K562 (cell line): ENCODE data around the gene LMF2. TPM values are rescaled to one million over a fixed set of nuclear protein-coding genes. Genes with fewer than 3 reads are reported as not detected.

ENCODE experiments used
- ATAC-seq: fragments of 200-7000 bp; cut with Tn5 transposase; 3 replicates; pipeline ENCODE4 v1.9.1; 2020; ENCODE audit warnings: moderate library complexity
- BruUV-seq: library from RNA; stranded (reverse); fragments of 400-500 nt; replicated peaks from 2 replicates; lab custom pipeline; 2021; lab: Mats Ljungman, UMichigan
- CTCF ChIA-PET: fragments of 300-600 bp; formaldehyde crosslinking; extraction: SDS; loops from one replicate; lab custom pipeline; 2021; ENCODE audit warnings: low intra/inter-chr PET ratio; lab: Yijun Ruan, JAX
- POLR2A ChIA-PET: fragments of 300-600, 350-650 bp; sonication (Branson Sonifier 250); formaldehyde crosslinking; extraction: SDS; loops from one replicate; lab custom pipeline; 2021; ENCODE audit warnings: antibody characterized with exemption, inconsistent platforms; lab: Yijun Ruan, JAX
- DNase-seq, 4 experiments: peaks; one replicate each; pipeline versions ENCODE4 v3.0.0 to v3.0.0-alpha.2; 2011 to 2018; ENCODE audit warnings: low spot score in 3 of 4, mixed read lengths in 3 of 4; ENCODE audit errors: extremely low read depth in 1 of 4
- FAIRE-seq: peaks from 2 replicates; lab custom pipeline; 2011; peaks lifted over from hg19 to GRCh38; lab: Jason Lieb, UNC
- H2AFZ ChIP-seq: 2 replicates; pipeline ENCODE4 v1.6.0; 2011; ENCODE audit warnings: low read depth, low read length, control low read depth, inconsistent platforms
- H3K27ac ChIP-seq: fragments of 200-600 bp; 3 replicates; pipeline ENCODE4 v1.8.0; 2011; ENCODE audit warnings: low read depth, mild to moderate bottlenecking, control low read depth, inconsistent platforms, low read length, moderate library complexity, mixed read lengths; ENCODE audit errors: extremely low read depth
- H3K27me3 ChIP-seq, 2 experiments: fragments of 300-600 bp in 1 of 2; 2 replicates in 1 of 2; 3 replicates in 1 of 2; pipeline versions ENCODE4 v1.6.0 to v1.8.0; 2011; ENCODE audit warnings: inconsistent platforms in 2 of 2, low read length in 2 of 2, mild to moderate bottlenecking in 1 of 2, mixed read lengths in 1 of 2, moderate library complexity in 1 of 2; ENCODE audit not compliant: control insufficient read depth in 2 of 2, insufficient read depth in 2 of 2
- H3K36me3 ChIP-seq: fragments of 300-600 bp; 3 replicates; pipeline ENCODE4 v1.8.0; 2011; ENCODE audit warnings: mild to moderate bottlenecking, low read length, inconsistent platforms; ENCODE audit not compliant: control insufficient read depth, insufficient read depth
- H3K4me1 ChIP-seq, 2 experiments: fragments of 200-600 bp in 1 of 2; replicated peaks in 1 of 2; 2 replicates in 1 of 2; 3 replicates in 1 of 2; pipeline versions ENCODE4 v1.5.1 to v1.8.0; 2011; ENCODE audit warnings: inconsistent platforms in 2 of 2, low read length in 2 of 2, mild to moderate bottlenecking in 1 of 2, mixed read lengths in 1 of 2, moderate library complexity in 1 of 2; ENCODE audit not compliant: control insufficient read depth in 2 of 2, insufficient read depth in 2 of 2
- H3K4me2 ChIP-seq: 2 replicates; pipeline ENCODE4 v1.6.1; 2011; ENCODE audit warnings: low read length, control low read depth, inconsistent platforms, mixed read lengths; ENCODE audit not compliant: insufficient read depth
- H3K4me3 ChIP-seq: fragments of 200-600 bp; sonication (generic), shearing (Covaris generic); 2 replicates; pipeline ENCODE4 v1.5.1; 2016; ENCODE audit warnings: control low read depth, inconsistent platforms
- H3K79me2 ChIP-seq: fragments of 200-600 bp; 3 replicates; pipeline ENCODE4 v1.8.0; 2011; ENCODE audit warnings: low read length, inconsistent platforms; ENCODE audit not compliant: control insufficient read depth, insufficient read depth
- H3K9ac ChIP-seq, 2 experiments: 2 replicates each; pipeline versions ENCODE4 v1.6.0 to v1.6.1; 2011; ENCODE audit warnings: low read depth in 2 of 2, low read length in 2 of 2, control low read depth in 1 of 2, inconsistent platforms in 1 of 2, mild to moderate bottlenecking in 1 of 2, mixed read lengths in 1 of 2; ENCODE audit not compliant: insufficient read depth in 1 of 2
- H3K9me1 ChIP-seq: one replicate; pipeline ENCODE4 v1.6.0; 2011; ENCODE audit warnings: inconsistent platforms, mild to moderate bottlenecking, low read length, moderate library complexity; ENCODE audit not compliant: control insufficient read depth, insufficient read depth
- H3K9me3 ChIP-seq: replicated peaks from 2 replicates; pipeline ENCODE4 v1.5.1; 2011; ENCODE audit warnings: low read depth, low read length, inconsistent platforms; ENCODE audit not compliant: control insufficient read depth, insufficient read depth
- H4K20me1 ChIP-seq: replicated peaks from 2 replicates; pipeline ENCODE4 v1.6.1; 2011; ENCODE audit warnings: low read length, inconsistent platforms, mixed read lengths; ENCODE audit not compliant: control insufficient read depth, insufficient read depth
- EP400 ChIP-seq: fragments of 450-650 bp; IDR thresholded peaks from 2 replicates; pipeline ENCODE4 v1.6.1; 2017; ENCODE audit warnings: antibody characterized with exemption, mild to moderate bottlenecking, moderate library complexity
- MYC ChIP-seq, 2 experiments: fragments of 250-450 bp in 1 of 2; sonication (Bioruptor Pico) in 1 of 2; IDR thresholded peaks; 2 replicates each; pipeline versions ENCODE4 v1.5.1 to v1.6.1; 2012 to 2021; ENCODE audit warnings: low read depth in 2 of 2, borderline replicate concordance in 1 of 2, improper control_type of control experiment in 1 of 2, low read length in 1 of 2, mild to moderate bottlenecking in 1 of 2, moderate library complexity in 1 of 2
- NCOA4 ChIP-seq: fragments of 450-650 bp; IDR thresholded peaks from 2 replicates; pipeline ENCODE4 v1.6.1; 2018; ENCODE audit warnings: mild to moderate bottlenecking; ENCODE audit not compliant: partially characterized antibody
- NCOA6 ChIP-seq: fragments of 450-650 bp; IDR thresholded peaks from 2 replicates; pipeline ENCODE4 v1.6.1; 2017; ENCODE audit warnings: mild to moderate bottlenecking
- POLR2A ChIP-seq: fragments of 450-650 bp; conservative IDR thresholded peaks from 2 replicates; pipeline ENCODE4 v1.6.1; 2016
- PRPF4 ChIP-seq: fragments of 200-400 bp; formaldehyde crosslinking; IDR thresholded peaks from one replicate; pipeline ENCODE4 v1.6.1; 2017; ENCODE audit warnings: low read length, low read depth, mild to moderate bottlenecking; ENCODE audit not compliant: insufficient read depth, poor library complexity, severe bottlenecking
- RBFOX2 ChIP-seq: fragments of 200-400 bp; formaldehyde crosslinking; IDR thresholded peaks from 2 replicates; pipeline ENCODE4 v1.6.1; 2017; ENCODE audit warnings: low read depth, mild to moderate bottlenecking, low read length, moderate library complexity
- WGBS: fragments of 100-300 bp; shearing (Covaris generic); methylation state at CpG from one replicate; pipeline ENCODE4 v1.1.6; 2016; ENCODE audit warnings: low coverage, mixed read lengths; ENCODE audit not compliant: insufficient coverage; ENCODE audit errors: missing lambda C conversion rate; 5-methylcytosine and 5-hydroxymethylcytosine counted together
- in situ Hi-C: fragments of 300-500 bp; cut with MboI; formaldehyde crosslinking; loops from 4 replicates; pipeline ENCODE4 v1.15.0; 2018; ENCODE audit warnings: inconsistent platforms, mixed read lengths
- intact Hi-C: fragments of 100-400 bp; cut with micrococcal nuclease; formaldehyde crosslinking; loops from 2 replicates; pipeline ENCODE4 v1.14.2; 2022
- polyA plus RNA-seq, 8 experiments: library from polyadenylated mRNA; depleted of rRNA in 4 of 8; stranded (reverse) in 5 of 8; unstranded in 3 of 8; fragments of >200 nt; fragmentation: Nextera tagmentation in 2 of 8; fragmentation: Illumina TruSeq in 1 of 8; extraction: Ambion mirVana in 2 of 8; extraction: Trizol in 1 of 8; gene quantifications; 2 replicates each; pipeline versions ENCODE4 v1.2.1 to v1.2.3, GENCODE V29; 2011 to 2014; ENCODE audit warnings: inconsistent platforms in 1 of 8, missing spikeins in 1 of 8
- total RNA-seq, 7 experiments: library from RNA; depleted of rRNA in 6 of 7; stranded (reverse); fragments of >200 nt in 6 of 7; fragmentation: Illumina TruSeq in 2 of 7; extraction: Trizol in 2 of 7; gene quantifications; 2 replicates each; pipeline versions ENCODE4 v1.2.1 to v1.2.3, GENCODE V29; 2011 to 2021; ENCODE audit warnings: low replicate concordance in 1 of 7
- TF ChIP-seq, protein P1 (sequence below): fragments of 450-650 bp; formaldehyde crosslinking; IDR thresholded peaks from 2 replicates; pipeline ENCODE4 v1.4.0; 2022; ENCODE audit warnings: mild to moderate bottlenecking, moderate library complexity
- TF ChIP-seq, protein P2 (sequence below): sonication (generic); formaldehyde crosslinking; IDR thresholded peaks from 2 replicates; pipeline ENCODE4 v1.8.1; 2023; ENCODE audit warnings: mild to moderate bottlenecking, missing genetic modification reagents

LMF2 gene
- total and polyA plus RNA-seq, 9 of the 15 experiments (the other 6 are each of a cell fraction or from before 2014, with no cell fraction given) = 0.08 to 37.1 (median 7.6) TPM

DNA sequence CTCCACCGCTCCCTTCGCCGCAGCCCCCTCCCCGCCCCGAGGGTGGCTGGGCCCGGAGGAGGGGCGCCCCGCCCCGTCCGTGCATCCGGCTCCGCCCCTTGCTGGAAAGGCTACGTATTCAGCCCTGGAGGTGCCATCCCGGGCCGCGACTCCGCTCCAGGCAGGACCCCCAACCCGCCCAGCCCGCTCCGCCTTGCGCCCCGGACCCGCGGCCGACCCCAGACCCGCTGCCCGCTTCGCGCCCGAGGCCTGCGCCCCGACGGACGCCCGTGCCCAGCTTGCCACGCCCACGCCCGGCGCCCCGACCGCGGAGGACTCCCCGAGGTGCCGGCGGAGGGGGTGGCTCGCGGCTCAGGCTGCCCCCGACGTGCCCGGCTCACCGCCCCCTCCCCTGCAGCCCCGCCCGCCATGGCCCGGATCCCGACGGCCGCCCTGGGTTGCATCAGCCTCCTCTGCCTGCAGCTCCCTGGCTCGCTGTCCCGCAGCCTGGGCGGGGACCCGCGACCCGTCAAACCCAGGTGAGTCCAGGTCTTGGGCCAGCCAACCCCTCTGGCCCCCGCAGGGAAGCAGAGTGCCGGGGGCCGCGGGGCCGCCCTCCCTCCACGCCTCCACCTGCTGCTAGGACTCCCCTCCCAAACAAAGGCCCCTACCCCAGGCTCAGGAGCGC, 25.9 kb downstream of the LMF2 start, which contains the start of gene ADM2 (continued):
- TF ChIP-seq MYC (IDR thresholded peaks at IDR 0.05; ENCODE audit: low read depth, low read length) (peak; percentile 41; the same call in 1 of the 2 replicates), MYC (CRISPR knock-in tag; IDR thresholded peaks at IDR 0.05; ENCODE audit: borderline replicate concordance, low read depth) (no peak), EP400 (peak; percentile 64), RBFOX2 (peak; percentile 79), POLR2A (no peak), NCOA4 (no peak)
- TF ChIP-seq, protein P1, sequence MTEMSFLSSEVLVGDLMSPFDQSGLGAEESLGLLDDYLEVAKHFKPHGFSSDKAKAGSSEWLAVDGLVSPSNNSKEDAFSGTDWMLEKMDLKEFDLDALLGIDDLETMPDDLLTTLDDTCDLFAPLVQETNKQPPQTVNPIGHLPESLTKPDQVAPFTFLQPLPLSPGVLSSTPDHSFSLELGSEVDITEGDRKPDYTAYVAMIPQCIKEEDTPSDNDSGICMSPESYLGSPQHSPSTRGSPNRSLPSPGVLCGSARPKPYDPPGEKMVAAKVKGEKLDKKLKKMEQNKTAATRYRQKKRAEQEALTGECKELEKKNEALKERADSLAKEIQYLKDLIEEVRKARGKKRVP (CRISPR knock-in tag) = peak; percentile 86

DNA sequence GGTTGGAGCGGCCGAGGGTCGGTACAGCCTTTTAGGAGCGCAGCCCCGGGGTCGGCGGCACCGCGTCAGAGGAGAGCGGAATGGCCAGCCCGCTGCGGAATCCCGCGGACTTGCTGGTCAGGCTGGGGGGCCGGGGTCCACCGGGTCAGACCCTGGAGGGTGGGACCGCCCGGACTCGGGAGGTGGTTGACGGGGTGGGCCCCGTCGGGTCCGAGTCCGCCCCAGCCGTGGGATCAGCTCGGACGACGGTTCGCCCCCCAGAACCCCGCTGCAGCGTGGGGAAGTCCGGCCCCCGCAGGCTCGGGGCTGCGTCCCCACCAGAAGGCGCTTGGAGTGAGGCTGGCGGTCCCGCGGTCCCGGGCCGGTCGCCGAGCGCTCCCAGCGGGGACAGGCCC, 26.5 kb downstream of the LMF2 start:
- Histone ChIP-seq H3K36me3 (no peaks in the 10 kb centered on the region), H3K4me3 (peak overlapping the region; percentile 55)
- TF ChIP-seq, protein P2, sequence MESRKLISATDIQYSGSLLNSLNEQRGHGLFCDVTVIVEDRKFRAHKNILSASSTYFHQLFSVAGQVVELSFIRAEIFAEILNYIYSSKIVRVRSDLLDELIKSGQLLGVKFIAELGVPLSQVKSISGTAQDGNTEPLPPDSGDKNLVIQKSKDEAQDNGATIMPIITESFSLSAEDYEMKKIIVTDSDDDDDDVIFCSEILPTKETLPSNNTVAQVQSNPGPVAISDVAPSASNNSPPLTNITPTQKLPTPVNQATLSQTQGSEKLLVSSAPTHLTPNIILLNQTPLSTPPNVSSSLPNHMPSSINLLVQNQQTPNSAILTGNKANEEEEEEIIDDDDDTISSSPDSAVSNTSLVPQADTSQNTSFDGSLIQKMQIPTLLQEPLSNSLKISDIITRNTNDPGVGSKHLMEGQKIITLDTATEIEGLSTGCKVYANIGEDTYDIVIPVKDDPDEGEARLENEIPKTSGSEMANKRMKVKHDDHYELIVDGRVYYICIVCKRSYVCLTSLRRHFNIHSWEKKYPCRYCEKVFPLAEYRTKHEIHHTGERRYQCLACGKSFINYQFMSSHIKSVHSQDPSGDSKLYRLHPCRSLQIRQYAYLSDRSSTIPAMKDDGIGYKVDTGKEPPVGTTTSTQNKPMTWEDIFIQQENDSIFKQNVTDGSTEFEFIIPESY (CRISPR knock-in tag) = peak; percentile 55; the same call in 1 of the 2 replicates
- TF ChIP-seq NCOA6 (peak; percentile 57), PRPF4 (no peak)
- TF ChIP-seq, all 486 proteins: peak for 2
- H2AFZ ChIP-seq = peak overlapping the region; percentile 55; the same call in 1 of the 2 replicates
- ChIA-PET CTCF (no interaction called here), POLR2A (interaction anchor here (0.7 kb wide), 1 partner anchor 83 kb away, joined by 3 read pairs; no protein-coding TSS in a partner anchor)
- 41% methylated on average over 13 of the region's 45 CpGs for WGBS
- peak overlapping the region; percentile 74; the same call in 1 of the 2 replicates for H3K4me2 ChIP-seq
- H3K27ac ChIP-seq = no peak overlapping the region
- no peaks in the 10 kb centered on the region for H3K9me1 ChIP-seq
- H3K79me2 ChIP-seq = no peaks in the 10 kb centered on the region
- DNase-seq (no peak), ATAC-seq (no peak), FAIRE-seq (no peak)
- H3K9me3 ChIP-seq = no peaks in the 10 kb centered on the region
- intact Hi-C loops (no loop called here), in situ Hi-C loops (no loop called here)
- no peaks in the 10 kb centered on the region for H3K27me3 ChIP-seq
- no TSS peak for BruUV-seq
- no peaks in the 10 kb centered on the region for H4K20me1 ChIP-seq
- H3K9ac ChIP-seq = peak overlapping the region; percentile 70 to 80; a peak in 3 of 4 replicates
- peaks cover 4 to 56% of the 10 kb centered on the region in 2 experiments; a peak in 3 of 5 replicates for H3K4me1 ChIP-seq
